Heart left ventricle (tissue), 13 donors: Measurements from ENCODE around the gene SYNPO2.

Experiments used
- CTCF ChIP-seq, 12 donors: fragments of 200-600 bp; sonication (generic) in 4 of 12; IDR thresholded peaks; one replicate each; pipeline versions ENCODE4 v1.5.0 to v1.8.0; 2018 to 2022; ENCODE audit warnings: antibody characterized with exemption in 12 of 12, mild to moderate bottlenecking in 5 of 12
- POLR2A ChIP-seq, 2 donors: fragments of 450-650 bp; IDR thresholded peaks; one replicate each; pipeline ENCODE4 v1.6.1; 2017; ENCODE audit warnings: antibody characterized with exemption in 2 of 2, mild to moderate bottlenecking in 2 of 2, moderate library complexity in 2 of 2
- donor health status: ischemic (EF 13 %, LVEDD 7.1; RV severe dilation, severe dysfunction).
- donor health status: DM: no; HTN: yes; CAD: no.
- donor health status: DM: no; HTN: no; CAD: no.
- donor health status: ischemic (EF 25% LVEDD 6.9; RV normal size, moderate dysfunction).
- donor health status: ischemic (EF 25% LVEDD 5.7; RV mildly dilated, moderate dysfunction).
- donor health status: ischemic (EF 35%, LVEDD 5.7; RV mildly dilated, moderate dysfunction).
- donor health status: nonischemic (EF 11% LVEDD 7.7; RV severe dilation, severe dysfunction).
- donor health status: DM: yes; HTN: yes; CAD: no.
- donor health status: PGD.
- donor health status: ischemic (EF 29% LVEDD 5.4; RV normal size, mild dysfunction).
- donor health status: nonischemic (EF 23%, LVEDD 6.1; RV moderate dilation, normal function).

- no peak for TF ChIP-seq CTCF (IDR thresholded peaks at IDR 0.05)
- TF ChIP-seq POLR2A (IDR thresholded peaks at IDR 0.05): no peak
Observed at GRCh38 chr4:119016636-119017035, 128.0 kb downstream of the SYNPO2 start.
